Measurements from ENCODE around the gene KCTD21.

KCTD21 gene

DNA sequence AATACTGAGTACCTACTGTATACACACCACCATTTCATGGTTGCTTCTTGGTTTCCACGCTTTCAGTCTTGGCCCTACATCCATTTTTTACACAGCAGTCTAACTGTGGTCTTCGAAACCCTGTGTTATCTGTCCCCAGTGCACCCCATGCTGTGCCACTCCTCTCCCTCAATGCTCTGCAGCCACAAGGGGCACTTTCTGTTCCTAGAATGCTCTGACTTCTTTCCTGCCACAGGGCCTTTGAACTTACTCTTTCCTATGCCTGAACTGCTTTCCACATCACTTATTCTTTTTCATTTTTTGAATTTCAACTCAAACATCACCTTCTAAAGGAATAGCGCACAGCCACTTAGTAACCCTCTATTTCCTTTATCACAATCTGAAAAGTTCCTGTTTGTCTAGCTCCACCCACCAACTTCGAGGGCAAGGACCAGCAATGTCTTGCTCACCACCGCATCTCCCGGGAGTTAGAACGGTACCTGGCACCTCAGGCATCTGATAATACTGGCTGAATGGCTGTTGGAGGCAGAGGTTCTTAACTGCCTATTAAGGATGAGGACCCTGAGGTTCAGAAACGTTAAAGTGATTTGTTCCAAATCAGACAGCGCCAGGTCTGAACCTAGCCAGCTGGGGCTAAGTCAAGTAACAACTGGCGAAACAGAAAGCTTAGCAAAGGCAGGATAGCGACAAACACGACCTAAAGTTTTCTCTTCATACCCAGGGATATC is 49.6 kb downstream of the KCTD21 start:
- no peak for DNase-seq

- no peak for DNase-seq
Measured at GRCh38 chr11:78138291-78138690, 50.1 kb downstream of the KCTD21 start.

DNA sequence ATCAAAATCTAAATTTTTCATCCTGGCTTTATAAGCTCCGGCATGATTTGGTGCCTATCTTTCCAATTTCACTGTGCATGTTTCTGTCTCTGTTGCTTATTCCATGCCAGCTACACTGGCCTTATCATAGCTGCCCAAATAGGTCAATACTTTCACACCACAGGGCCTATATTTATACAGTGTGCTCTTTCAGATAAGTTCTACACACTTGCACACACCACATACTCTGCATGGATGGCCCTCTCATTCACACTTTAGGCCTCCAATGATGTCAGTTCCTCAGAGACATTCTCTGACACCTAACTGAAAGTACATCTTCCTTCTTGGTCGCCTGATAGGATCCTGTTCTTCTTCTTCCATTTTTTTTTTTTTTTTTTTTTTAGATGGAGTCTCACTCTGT is 56.0 kb downstream of the KCTD21 start:
- DNase-seq, result no peak

DNA sequence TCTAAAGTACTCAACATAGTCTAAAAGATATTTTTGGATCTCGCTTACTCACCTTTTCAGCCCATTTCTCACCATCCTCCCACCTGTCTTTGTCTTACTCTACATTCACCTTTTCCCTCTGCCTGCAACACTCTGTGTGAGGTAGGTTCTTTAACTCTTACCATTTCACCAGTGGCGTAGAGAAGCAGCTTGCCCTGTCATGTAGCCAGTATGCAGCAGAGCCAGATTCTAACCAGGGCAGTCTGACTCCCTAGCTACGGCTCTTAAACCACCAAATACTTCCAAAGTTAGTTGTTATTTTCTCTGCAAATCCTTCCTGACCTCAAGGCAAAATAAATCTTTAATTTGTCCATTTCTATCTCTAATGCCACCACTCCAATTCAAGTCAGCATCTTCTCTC is 56.5 kb downstream of the KCTD21 start:
- DNase-seq, result no peak

DNA sequence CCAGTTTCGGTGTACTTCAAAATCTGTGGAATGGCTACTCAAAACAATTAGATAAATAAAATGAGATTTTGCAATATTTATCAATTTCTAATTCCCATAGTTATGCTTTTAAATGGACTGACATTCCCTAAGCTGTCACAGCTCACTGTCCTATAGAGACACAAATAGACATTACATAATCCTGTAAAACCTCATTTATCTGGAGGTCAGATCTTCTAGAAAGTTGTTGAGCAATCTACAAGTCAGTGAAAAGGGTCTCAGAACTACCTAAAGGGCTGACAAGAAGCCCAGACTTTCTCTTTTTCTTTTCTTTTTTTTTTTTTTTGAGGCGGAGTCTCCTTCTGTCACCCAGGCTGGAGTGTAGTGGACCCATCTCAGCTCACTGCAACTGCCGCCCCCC is 61.0 kb downstream of the KCTD21 start:
- no peak for DNase-seq

All from activated gamma-delta T cell (primary cell).